Measurements from ENCODE around the gene LRRC75A.
"Not testable (repeated sequence)": the region's sequence is repeated elsewhere in the genome, so short reads cannot be mapped to it uniquely, and the experiment has no call there.

Gene LRRC75A

GRCh38 chr17:16462070-16462864, 29.7 kb downstream of the LRRC75A start:
- DNase-seq: no peak
- TF ChIP-seq POLR2A (IDR thresholded peaks at IDR 0.05; ENCODE audit: low read length): no peak
- TF ChIP-seq GATA1 (IDR thresholded peaks at IDR 0.05; ENCODE audit: low read depth, low read length): no peak

- TF ChIP-seq GATA1 (IDR thresholded peaks at IDR 0.05; ENCODE audit: low read depth, low read length): no peak
- no peak for DNase-seq
These were observed 30.5 kb downstream of the LRRC75A start for GRCh38 chr17:16461606-16461866.

- no peak for DNase-seq
- TF ChIP-seq POLR2A (IDR thresholded peaks at IDR 0.05; ENCODE audit: low read length) (no peak), GATA1 (IDR thresholded peaks at IDR 0.05; ENCODE audit: low read depth, low read length) (no peak)
These were observed 31.0 kb downstream of the LRRC75A start for GRCh38 chr17:16460796-16461605.

GRCh38 chr17:16459855-16460550, 32.0 kb downstream of the LRRC75A start:
- no peak for DNase-seq
- TF ChIP-seq GATA1 (IDR thresholded peaks at IDR 0.05; ENCODE audit: low read depth, low read length): no peak
- no peak for TF ChIP-seq POLR2A (IDR thresholded peaks at IDR 0.05; ENCODE audit: low read length)

- TF ChIP-seq GATA1 (IDR thresholded peaks at IDR 0.05; ENCODE audit: low read depth, low read length) (no peak), POLR2A (IDR thresholded peaks at IDR 0.05; ENCODE audit: low read length) (no peak)
- DNase-seq: no peak
These were observed 32.7 kb downstream of the LRRC75A start for GRCh38 chr17:16459271-16459670.

- TF ChIP-seq POLR2A (IDR thresholded peaks at IDR 0.05; ENCODE audit: low read length): no peak
- TF ChIP-seq GATA1 (IDR thresholded peaks at IDR 0.05; ENCODE audit: low read depth, low read length): no peak
- peak in 1 of 2 experiments; percentile 30 for DNase-seq
These were observed 35.2 kb downstream of the LRRC75A start for GRCh38 chr17:16456742-16457316.

- TF ChIP-seq GATA1 (IDR thresholded peaks at IDR 0.05; ENCODE audit: low read depth, low read length) (no peak), POLR2A (IDR thresholded peaks at IDR 0.05; ENCODE audit: low read length) (no peak)
- no peak for DNase-seq
These were observed 35.8 kb downstream of the LRRC75A start for GRCh38 chr17:16455997-16456741.

- DNase-seq: no peak
- TF ChIP-seq POLR2A (IDR thresholded peaks at IDR 0.05; ENCODE audit: low read length): no peak
- TF ChIP-seq GATA1 (IDR thresholded peaks at IDR 0.05; ENCODE audit: low read depth, low read length): no peak
These were observed 38.5 kb downstream of the LRRC75A start for GRCh38 chr17:16453493-16453851.

- DNase-seq: not testable (repeated sequence)
These were observed 39.7 kb downstream of the LRRC75A start for GRCh38 chr17:16452268-16452667.

GRCh38 chr17:16450028-16450427, 42.0 kb downstream of the LRRC75A start:
- no peak for DNase-seq
- TF ChIP-seq GATA1 (IDR thresholded peaks at IDR 0.05; ENCODE audit: low read depth, low read length) (no peak), POLR2A (IDR thresholded peaks at IDR 0.05; ENCODE audit: low read length) (no peak)

- no peak for DNase-seq
These were observed 42.8 kb downstream of the LRRC75A start for GRCh38 chr17:16449121-16449570.

GRCh38 chr17:16448490-16448889, 43.5 kb downstream of the LRRC75A start:
- no peak for DNase-seq
- no peak for TF ChIP-seq POLR2A (IDR thresholded peaks at IDR 0.05; ENCODE audit: low read length)
- TF ChIP-seq GATA1 (IDR thresholded peaks at IDR 0.05; ENCODE audit: low read depth, low read length): no peak

More at GRCh38 chr17:16449121-16449570, 42.8 kb downstream of the LRRC75A start:
- no peak for TF ChIP-seq POLR2A (IDR thresholded peaks at IDR 0.05; ENCODE audit: low read length)
- no peak for TF ChIP-seq GATA1 (IDR thresholded peaks at IDR 0.05; ENCODE audit: low read depth, low read length)

GRCh38 chr17:16447676-16448075, 44.3 kb downstream of the LRRC75A start:
- DNase-seq: no peak
- TF ChIP-seq GATA1 (IDR thresholded peaks at IDR 0.05; ENCODE audit: low read depth, low read length): no peak
- TF ChIP-seq POLR2A (IDR thresholded peaks at IDR 0.05; ENCODE audit: low read length): no peak

Measured in erythroblast (primary cell).